Thyroid gland (tissue), 4 donors: ENCODE results near the gene RTN1. TPM values are rescaled to one million over a fixed set of nuclear protein-coding genes. Genes with fewer than 3 reads are reported as not detected.

Experiments used
- DNase-seq, 2 donors: peaks; one replicate each; pipeline ENCODE4 v3.0.0-alpha.2; 2019
- H3K27ac ChIP-seq, 3 donors: fragments of 200-600 bp; sonication (generic); 1 replicate in 2 of 3; 2 replicates in 1 of 3; pipeline ENCODE4 v1.5.1; 2016 to 2019; ENCODE audit warnings: mild to moderate bottlenecking in 1 of 3, moderate library complexity in 1 of 3
- H3K27me3 ChIP-seq: fragments of 200-600 bp; sonication (generic); one replicate; pipeline ENCODE4 v1.5.1; 2019
- H3K36me3 ChIP-seq, 2 donors: fragments of 200-600 bp; sonication (generic); one replicate each; pipeline ENCODE4 v1.5.1; 2016 to 2019
- H3K4me1 ChIP-seq, 2 donors: fragments of 200-600 bp; sonication (generic); one replicate each; pipeline ENCODE4 v1.5.1; 2017 to 2019
- H3K4me3 ChIP-seq, 3 donors: fragments of 200-600 bp; sonication (generic); replicated peaks in 1 of 3; 1 replicate in 2 of 3; 2 replicates in 1 of 3; pipeline ENCODE4 v1.5.1; 2016; ENCODE audit warnings: mild to moderate bottlenecking in 1 of 3
- H3K9me3 ChIP-seq: fragments of 200-600 bp; sonication (generic); one replicate; pipeline ENCODE4 v1.5.1; 2017
- POLR2A ChIP-seq, 2 donors: fragments of 450-650 bp; IDR thresholded peaks; one replicate each; pipeline ENCODE4 v1.6.1; 2017; ENCODE audit warnings: antibody characterized with exemption in 2 of 2, mild to moderate bottlenecking in 2 of 2, moderate library complexity in 1 of 2
- WGBS, 2 donors: methylation state at CpG; one replicate each; pipeline ENCODE4 v1.1.5; 2017; 5-methylcytosine and 5-hydroxymethylcytosine counted together
- intact Hi-C: fragments of 100-400 bp; cut with DNase I; formaldehyde crosslinking; loops from one replicate; pipeline ENCODE4 v1.15.1; 2023
- total RNA-seq, 4 donors: library from RNA; depleted of rRNA; stranded (reverse); fragments of >200 nt; gene quantifications; one replicate each; pipeline ENCODE4 v1.2.3, GENCODE V29; 2016
- TF ChIP-seq, protein P1 (sequence below), 6 experiments: fragments of 200-600 bp in 3 of 6; fragments of 450-650 bp in 3 of 6; sonication (generic) in 3 of 6; IDR thresholded peaks; one replicate each; pipeline ENCODE4 v1.5.1; 2016 to 2019; ENCODE audit warnings: antibody characterized with exemption in 6 of 6, mild to moderate bottlenecking in 2 of 6, inconsistent platforms in 1 of 6, moderate library complexity in 1 of 6

The RTN1 gene
- total RNA-seq, 4 donors from 2014 or later = 3.8 to 20.8 (median 9.6) TPM

DNA sequence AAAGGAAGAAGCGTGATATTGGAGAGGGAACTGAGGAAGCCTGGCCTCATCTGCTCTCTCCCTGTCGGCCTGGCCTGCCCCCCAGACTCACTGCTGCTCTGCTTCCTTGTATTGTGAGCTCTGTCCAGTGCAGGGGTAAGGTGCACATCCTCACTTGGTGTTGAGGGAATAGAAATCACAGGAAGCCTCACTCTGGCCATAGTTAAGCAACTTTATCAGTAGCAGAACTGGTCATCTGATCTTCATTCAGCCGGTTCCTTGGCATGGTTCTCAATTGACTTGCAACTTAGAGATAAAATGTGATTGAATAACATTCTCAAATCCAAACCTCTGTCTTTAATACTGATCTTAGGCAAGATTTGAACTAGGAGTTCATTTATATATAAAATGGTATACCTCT lies 282.5 kb downstream of the RTN1 start:
- Histone ChIP-seq H3K27me3 (no peaks in the 10 kb centered on the region), H3K36me3 (no peaks in the 10 kb centered on the region), H3K4me3 (no peak overlapping the region), H3K27ac (no peak overlapping the region), H3K9me3 (no peaks in the 10 kb centered on the region), H3K4me1 (no peaks in the 10 kb centered on the region)
- intact Hi-C loops = no loop called here
- DNase-seq = no peak
- no peak for TF ChIP-seq POLR2A (IDR thresholded peaks at IDR 0.05)
- TF ChIP-seq, protein P1, sequence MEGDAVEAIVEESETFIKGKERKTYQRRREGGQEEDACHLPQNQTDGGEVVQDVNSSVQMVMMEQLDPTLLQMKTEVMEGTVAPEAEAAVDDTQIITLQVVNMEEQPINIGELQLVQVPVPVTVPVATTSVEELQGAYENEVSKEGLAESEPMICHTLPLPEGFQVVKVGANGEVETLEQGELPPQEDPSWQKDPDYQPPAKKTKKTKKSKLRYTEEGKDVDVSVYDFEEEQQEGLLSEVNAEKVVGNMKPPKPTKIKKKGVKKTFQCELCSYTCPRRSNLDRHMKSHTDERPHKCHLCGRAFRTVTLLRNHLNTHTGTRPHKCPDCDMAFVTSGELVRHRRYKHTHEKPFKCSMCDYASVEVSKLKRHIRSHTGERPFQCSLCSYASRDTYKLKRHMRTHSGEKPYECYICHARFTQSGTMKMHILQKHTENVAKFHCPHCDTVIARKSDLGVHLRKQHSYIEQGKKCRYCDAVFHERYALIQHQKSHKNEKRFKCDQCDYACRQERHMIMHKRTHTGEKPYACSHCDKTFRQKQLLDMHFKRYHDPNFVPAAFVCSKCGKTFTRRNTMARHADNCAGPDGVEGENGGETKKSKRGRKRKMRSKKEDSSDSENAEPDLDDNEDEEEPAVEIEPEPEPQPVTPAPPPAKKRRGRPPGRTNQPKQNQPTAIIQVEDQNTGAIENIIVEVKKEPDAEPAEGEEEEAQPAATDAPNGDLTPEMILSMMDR (IDR thresholded peaks at IDR 0.05) = no peak
- WGBS, 2 donors = 79 to 84% methylated on average over 3 of the region's 3 CpGs

DNA sequence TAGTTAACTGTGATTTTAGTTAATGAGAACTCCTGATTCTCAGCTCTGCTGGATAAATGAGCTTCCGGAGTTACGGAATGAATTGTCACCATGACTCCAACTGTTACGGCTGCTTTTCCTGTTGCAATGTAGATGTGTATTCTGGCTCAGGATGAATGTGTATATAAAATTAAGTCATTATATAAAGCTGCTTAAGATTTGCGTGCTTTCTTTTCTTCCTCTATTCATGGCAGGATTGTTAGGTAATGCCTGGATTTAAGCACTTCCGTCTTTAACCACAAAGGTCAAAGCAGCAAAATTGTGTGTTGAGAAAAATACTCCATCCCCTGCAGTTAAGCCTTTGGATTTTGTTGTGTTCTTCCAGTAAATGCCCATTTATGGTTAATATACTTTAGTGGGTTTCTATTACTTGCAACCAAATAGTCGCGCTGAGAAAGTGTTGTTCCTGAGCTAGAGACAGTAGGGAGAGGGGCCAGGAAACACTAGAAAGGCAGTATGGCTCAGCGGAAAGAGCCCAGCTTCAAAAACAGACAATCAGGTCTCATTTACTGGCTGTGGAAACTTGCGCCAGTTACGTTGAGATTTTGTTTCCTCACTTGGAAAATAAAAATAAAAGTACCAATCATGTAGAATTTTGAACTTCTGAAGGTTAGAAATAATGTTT lies 284.6 kb downstream of the RTN1 start:
- no peak overlapping the region for H3K4me3 ChIP-seq
- no peaks in the 10 kb centered on the region for H3K9me3 ChIP-seq
- H3K4me1 ChIP-seq = no peaks in the 10 kb centered on the region
- TF ChIP-seq, protein P1 (IDR thresholded peaks at IDR 0.05) = no peak
- TF ChIP-seq POLR2A (IDR thresholded peaks at IDR 0.05) = no peak
- DNase-seq = no peak
- intact Hi-C loops = no loop called here
- WGBS, 2 donors = 83 to 85% methylated on average over 10 of the region's 10 CpGs
- H3K36me3 ChIP-seq = no peaks in the 10 kb centered on the region
- H3K27ac ChIP-seq = no peak overlapping the region
- H3K27me3 ChIP-seq = no peaks in the 10 kb centered on the region

DNA sequence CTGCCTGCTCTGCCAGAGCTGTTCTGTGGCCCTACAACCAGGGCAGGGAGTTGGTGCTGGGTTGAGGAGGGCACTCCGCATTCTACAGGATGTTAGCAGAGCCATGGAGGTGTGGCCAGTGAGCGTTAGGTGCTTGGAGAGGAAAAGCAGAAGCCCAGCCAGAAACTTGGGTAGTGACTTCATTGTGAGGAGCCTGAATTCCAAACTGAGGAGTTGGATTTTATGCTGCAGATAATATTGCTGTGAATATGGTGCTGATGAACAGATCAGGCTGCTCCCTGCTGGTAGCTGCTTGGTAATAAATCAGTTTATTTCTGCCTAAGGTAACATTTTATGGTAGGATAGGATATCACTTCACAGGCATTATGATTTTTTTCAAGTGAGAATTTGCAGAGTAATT lies 286.8 kb downstream of the RTN1 start:
- H3K27ac ChIP-seq = no peak overlapping the region
- H3K4me1 ChIP-seq = no peaks in the 10 kb centered on the region
- no peak overlapping the region for H3K4me3 ChIP-seq
- no peaks in the 10 kb centered on the region for H3K36me3 ChIP-seq
- intact Hi-C loops = no loop called here
- DNase-seq = no peak
- TF ChIP-seq POLR2A (IDR thresholded peaks at IDR 0.05) = no peak
- TF ChIP-seq, protein P1 (IDR thresholded peaks at IDR 0.05) = no peak
- no peaks in the 10 kb centered on the region for H3K9me3 ChIP-seq
- WGBS, 2 donors = 34 to 46% methylated on average over 2 of the region's 2 CpGs
- no peaks in the 10 kb centered on the region for H3K27me3 ChIP-seq

DNA sequence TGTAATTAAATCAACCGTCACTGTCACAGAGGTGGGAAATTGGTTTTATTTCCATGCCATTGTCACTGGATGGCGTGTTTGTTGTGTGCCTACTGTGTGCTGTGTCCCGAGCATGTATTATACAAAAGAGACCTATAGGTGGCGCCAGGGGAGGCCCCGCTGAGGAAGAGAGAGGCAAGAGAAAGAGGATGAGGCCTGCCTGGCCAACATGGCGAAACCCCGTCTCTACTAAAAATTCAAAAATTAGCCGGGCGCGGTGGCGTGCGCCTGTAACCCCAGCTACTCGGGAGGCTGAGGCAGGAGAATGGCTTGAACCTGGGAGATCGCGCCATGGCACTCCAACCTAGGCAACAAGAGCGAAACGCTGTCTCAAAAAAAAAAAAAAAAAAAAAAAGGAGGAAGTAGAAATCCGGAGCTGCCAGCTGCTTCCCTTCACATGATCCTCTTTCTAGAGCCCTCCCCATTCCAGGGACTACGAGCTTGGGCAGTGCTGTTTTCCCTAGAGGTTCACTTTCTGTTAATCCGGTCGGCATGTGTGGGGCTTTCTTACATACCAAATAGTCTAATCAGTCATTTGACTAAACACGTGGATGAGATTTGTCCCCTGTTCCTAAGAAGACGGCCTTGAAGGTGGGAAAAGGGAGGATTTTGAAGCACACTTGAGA lies 287.6 kb downstream of the RTN1 start:
- H3K27ac ChIP-seq = no peak overlapping the region
- H3K9me3 ChIP-seq = no peaks in the 10 kb centered on the region
- H3K4me3 ChIP-seq = no peak overlapping the region
- WGBS, 2 donors = 86 to 91% methylated on average over 23 of the region's 23 CpGs
- H3K27me3 ChIP-seq = no peaks in the 10 kb centered on the region
- no peaks in the 10 kb centered on the region for H3K4me1 ChIP-seq
- intact Hi-C loops = no loop called here
- TF ChIP-seq, protein P1 (IDR thresholded peaks at IDR 0.05) = no peak
- no peak for TF ChIP-seq POLR2A (IDR thresholded peaks at IDR 0.05)
- H3K36me3 ChIP-seq = no peaks in the 10 kb centered on the region
- no peak for DNase-seq

DNA sequence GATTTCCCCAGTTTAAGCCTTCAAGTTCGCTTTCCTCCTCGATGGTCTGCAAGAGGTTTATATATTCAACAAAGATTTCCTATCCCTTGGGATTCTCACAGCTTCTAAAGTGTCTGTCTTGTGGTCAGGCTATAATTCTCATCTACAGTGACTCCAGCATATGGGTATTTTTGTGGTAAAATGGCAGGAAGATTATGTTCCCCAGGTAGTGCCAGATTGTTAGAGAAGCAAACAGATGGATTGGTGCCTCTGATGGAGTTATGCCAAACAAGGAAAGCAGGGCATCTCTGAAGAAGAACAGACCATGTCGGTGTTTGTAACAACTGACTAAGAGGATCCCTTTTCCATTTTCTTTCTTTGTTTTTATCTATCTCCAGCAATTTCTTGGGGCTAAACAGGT lies 288.4 kb downstream of the RTN1 start:
- no peak overlapping the region for H3K4me3 ChIP-seq
- no peaks in the 10 kb centered on the region for H3K36me3 ChIP-seq
- DNase-seq = no peak
- no peak for TF ChIP-seq POLR2A (IDR thresholded peaks at IDR 0.05)
- TF ChIP-seq, protein P1 (IDR thresholded peaks at IDR 0.05) = no peak
- no peak overlapping the region for H3K27ac ChIP-seq
- WGBS, 2 donors = 89 to 91% methylated on average over 3 of the region's 3 CpGs
- H3K4me1 ChIP-seq = no peaks in the 10 kb centered on the region
- H3K9me3 ChIP-seq = no peaks in the 10 kb centered on the region
- H3K27me3 ChIP-seq = no peaks in the 10 kb centered on the region
- intact Hi-C loops = no loop called here
